Endodermal cell (in vitro differentiated cells): ENCODE data around the gene ANXA2R. TPM values are rescaled to one million over a fixed set of nuclear protein-coding genes. Genes with fewer than 3 reads are reported as not detected.
A peak's percentile ranks its signal among the peaks of the same experiment; 100 is the strongest.

ENCODE experiments used
- DNase-seq: peaks from one replicate; pipeline ENCODE4 v3.0.0-alpha.2; 2017
- H3K27ac ChIP-seq: 2 replicates; pipeline ENCODE4 v1.5.1; 2013; ENCODE audit warnings: mild to moderate bottlenecking, low read depth, low read length, moderate library complexity
- H3K27me3 ChIP-seq: 2 replicates; pipeline ENCODE4 v1.6.1; 2013; ENCODE audit warnings: mild to moderate bottlenecking, low read length, moderate library complexity; ENCODE audit not compliant: insufficient read depth, control insufficient read depth, poor library complexity, severe bottlenecking
- H3K36me3 ChIP-seq: 2 replicates; pipeline ENCODE4 v1.7.0; 2013; ENCODE audit warnings: mild to moderate bottlenecking, low read length, moderate library complexity; ENCODE audit not compliant: control insufficient read depth, insufficient read depth
- H3K4me1 ChIP-seq: one replicate; pipeline ENCODE4 v1.7.0; 2013; ENCODE audit warnings: low read length; ENCODE audit not compliant: control insufficient read depth, insufficient read depth
- H3K4me3 ChIP-seq: 2 replicates; pipeline ENCODE4 v1.5.1; 2013; ENCODE audit warnings: mild to moderate bottlenecking, low read length, moderate library complexity
- H3K9ac ChIP-seq: 2 replicates; pipeline ENCODE4 v1.6.1; 2013; ENCODE audit warnings: mild to moderate bottlenecking, low read length, moderate library complexity; ENCODE audit not compliant: poor library complexity, severe bottlenecking; ENCODE audit errors: extremely low read depth
- H3K9me3 ChIP-seq: 2 replicates; pipeline ENCODE4 v1.6.1; 2013; ENCODE audit warnings: mild to moderate bottlenecking, low read length, moderate library complexity; ENCODE audit not compliant: control insufficient read depth
- H3K27ac Mint-ChIP-seq: 2 replicates; pipeline ENCODE4 v1.8.0; 2020; ENCODE audit warnings: mixed read lengths
- H3K27me3 Mint-ChIP-seq: 2 replicates; pipeline ENCODE4 v1.8.0; 2021; ENCODE audit warnings: mild to moderate bottlenecking, mixed read lengths; ENCODE audit not compliant: insufficient read depth
- H3K36me3 Mint-ChIP-seq: 2 replicates; pipeline ENCODE4 v1.8.0; 2020; ENCODE audit warnings: low read depth, mixed read lengths
- H3K4me1 Mint-ChIP-seq: 2 replicates; pipeline ENCODE4 v1.8.0; 2020; ENCODE audit warnings: mixed read lengths
- H3K4me3 Mint-ChIP-seq: 2 replicates; pipeline ENCODE4 v1.8.0; 2020; ENCODE audit warnings: mild to moderate bottlenecking, moderate library complexity, mixed read lengths
- H3K9me3 Mint-ChIP-seq: 2 replicates; pipeline ENCODE4 v1.8.0; 2020; ENCODE audit warnings: mild to moderate bottlenecking, mixed read lengths
- CTCF ChIP-seq: fragments of 200-600 bp; sonication (generic); conservative IDR thresholded peaks from 2 replicates; pipeline ENCODE4 v1.5.0; 2021; ENCODE audit warnings: antibody characterized with exemption, mild to moderate bottlenecking
- WGBS, 2 experiments: methylation state at CpG; one replicate each; pipeline versions ENCODE4 v1.1.5 to v1.1.7; 2013; ENCODE audit warnings: missing lambda C conversion rate in 2 of 2, mixed read lengths in 1 of 2; ENCODE audit not compliant: insufficient coverage in 1 of 2, insufficient read length in 1 of 2; 5-methylcytosine and 5-hydroxymethylcytosine counted together
- total RNA-seq, 2 donors: library from RNA; stranded (reverse); fragmentation: NEBNext Ultra II Directional in 1 of 2; extraction: Animal tissue kit (Norgen Biotek cat#: 25700) in 1 of 2; gene quantifications; 2 replicates in 1 of 2; 3 replicates in 1 of 2; pipeline ENCODE4 v1.2.1, GENCODE V29; 2021

Gene ANXA2R
- total RNA-seq, 2 donors from 2014 or later: 0.73 to 0.97 TPM

- 2% methylated on average over 34 to 39 of the region's 39 CpGs for WGBS, 2 experiments
- Histone ChIP-seq H3K27ac (no peak overlapping the region), H3K4me3 (peak overlapping the region; percentile 93), H3K4me1 (peaks cover 4% of the 10 kb centered on the region), H3K36me3 (no peaks in the 10 kb centered on the region), H3K27me3 (peaks cover 29% of the 10 kb centered on the region), H3K9ac (no peak overlapping the region), H3K9me3 (no peaks in the 10 kb centered on the region)
- Mint-ChIP-seq H3K4me1 (peaks cover 40% of the 10 kb centered on the region), H3K27ac (no peak overlapping the region), H3K9me3 (peaks cover 4% of the 10 kb centered on the region), H3K27me3 (peaks cover 67% of the 10 kb centered on the region), H3K36me3 (no peaks in the 10 kb centered on the region), H3K4me3 (peak overlapping the region; percentile 80)
- peak; percentile 78 for TF ChIP-seq CTCF
- peak; percentile 90 for DNase-seq
Observed at GRCh38 chr5:43019614-43020398, 20.3 kb downstream of the ANXA2R start.

- H3K9me3 Mint-ChIP-seq: peaks cover 4% of the 10 kb centered on the region
- Histone ChIP-seq H3K36me3 (no peaks in the 10 kb centered on the region), H3K4me1 (peaks cover 4% of the 10 kb centered on the region), H3K9ac (peak overlapping the region; percentile 29), H3K27me3 (peaks cover 29% of the 10 kb centered on the region), H3K27ac (no peak overlapping the region), H3K4me3 (peak overlapping the region; percentile 93), H3K9me3 (no peaks in the 10 kb centered on the region)
- WGBS, 2 experiments: 0 to 4% methylated on average over 4 to 6 of the region's 6 CpGs
- no peak for DNase-seq
- H3K4me3 Mint-ChIP-seq: peak overlapping the region; percentile 80
- H3K36me3 Mint-ChIP-seq: no peaks in the 10 kb centered on the region
- H3K27me3 Mint-ChIP-seq: peaks cover 65% of the 10 kb centered on the region
- H3K4me1 Mint-ChIP-seq: peaks cover 37% of the 10 kb centered on the region
- H3K27ac Mint-ChIP-seq: no peak overlapping the region
- TF ChIP-seq CTCF: no peak
Observed at GRCh38 chr5:43019291-43019613, 20.9 kb downstream of the ANXA2R start.

- H3K9me3 Mint-ChIP-seq: no peaks in the 10 kb centered on the region
- peak; percentile 9 for TF ChIP-seq CTCF
- no peaks in the 10 kb centered on the region for H3K9me3 ChIP-seq
- peaks cover 4% of the 10 kb centered on the region for H3K4me1 ChIP-seq
- no peak overlapping the region for H3K27ac ChIP-seq
- 2 to 6% methylated on average over 8 to 13 of the region's 13 CpGs for WGBS, 2 experiments
- peaks cover 29% of the 10 kb centered on the region for H3K27me3 ChIP-seq
- peak overlapping the region; percentile 92 for H3K27ac Mint-ChIP-seq
- peaks cover 37% of the 10 kb centered on the region for H3K4me1 Mint-ChIP-seq
- H3K4me3 ChIP-seq: peak overlapping the region; percentile 93
- DNase-seq: peak; percentile 77
- peak overlapping the region; percentile 80 for H3K4me3 Mint-ChIP-seq
- H3K27me3 Mint-ChIP-seq: peaks cover 67% of the 10 kb centered on the region
- H3K9ac ChIP-seq: peak overlapping the region; percentile 39
- no peaks in the 10 kb centered on the region for H3K36me3 Mint-ChIP-seq
- no peaks in the 10 kb centered on the region for H3K36me3 ChIP-seq
Observed at GRCh38 chr5:43017428-43017815, 22.7 kb downstream of the ANXA2R start.
